SW 1271 (cell line): ENCODE measurements around the gene KRTAP10-3.
"Not testable (repeated sequence)": the region's sequence is repeated elsewhere in the genome, so short reads cannot be mapped to it uniquely, and the experiment has no call there.

ENCODE experiments used
- DNase-seq, 2 experiments: peaks; one replicate each; lab custom pipeline; 2025; lab: John Stamatoyannopoulos, UW

KRTAP10-3 gene

GRCh38 chr21:44571296-44571695 is 12.7 kb upstream of the KRTAP10-3 start:
- DNase-seq: no peak

- no peak for DNase-seq
Observed at GRCh38 chr21:44569861-44570517, 11.4 kb upstream of the KRTAP10-3 start.

- DNase-seq: no peak
Observed at GRCh38 chr21:44568667-44569556, 10.3 kb upstream of the KRTAP10-3 start.

GRCh38 chr21:44568261-44568660 is 9.7 kb upstream of the KRTAP10-3 start:
- no peak for DNase-seq

- DNase-seq: no peak
Observed at GRCh38 chr21:44567481-44568171, 9.0 kb upstream of the KRTAP10-3 start.

- no peak for DNase-seq
Observed at GRCh38 chr21:44566403-44566802, 7.8 kb upstream of the KRTAP10-3 start.

- no peak for DNase-seq
Observed at GRCh38 chr21:44564886-44565598, 6.4 kb upstream of the KRTAP10-3 start.

- no peak for DNase-seq
Observed at GRCh38 chr21:44564099-44564498, 5.5 kb upstream of the KRTAP10-3 start.

- DNase-seq: not testable (repeated sequence)
Observed at GRCh38 chr21:44558329-44558675, 293 bp downstream of the KRTAP10-3 start.

GRCh38 chr21:44557491-44558328 is 885 bp downstream of the KRTAP10-3 start:
- no peak for DNase-seq

GRCh38 chr21:44556879-44557278 is 1.7 kb downstream of the KRTAP10-3 start:
- DNase-seq: no peak

- no peak for DNase-seq
Observed at GRCh38 chr21:44555200-44555875, 3.3 kb downstream of the KRTAP10-3 start.

GRCh38 chr21:44552681-44553080 is 5.9 kb downstream of the KRTAP10-3 start:
- DNase-seq: no peak

GRCh38 chr21:44552136-44552535 is 6.5 kb downstream of the KRTAP10-3 start:
- no peak for DNase-seq

GRCh38 chr21:44551340-44551961 is 7.1 kb downstream of the KRTAP10-3 start, which contains the start of gene KRTAP10-2:
Gene KRTAP10-2, minus strand, starts transcription at chr21:44551505. Its CDS starts 47 bp downstream, at chr21:44551458.
- no peak for DNase-seq

GRCh38 chr21:44550807-44551206 is 7.8 kb downstream of the KRTAP10-3 start:
- DNase-seq: no peak

GRCh38 chr21:44550285-44550684 is 8.3 kb downstream of the KRTAP10-3 start:
- DNase-seq: not testable (repeated sequence)

- DNase-seq: no peak
Observed at GRCh38 chr21:44549525-44550211, 8.9 kb downstream of the KRTAP10-3 start.

- no peak for DNase-seq
Observed at GRCh38 chr21:44548922-44549321, 9.7 kb downstream of the KRTAP10-3 start.
